ENCODE results near the gene ATF6. TPM values are rescaled to one million over a fixed set of nuclear protein-coding genes. Genes with fewer than 3 reads are reported as not detected.

ATF6 gene
- total and polyA plus RNA-seq, 12 donors = 2.6 to 20.9 (median 15.2) TPM

- DNase-seq = no peak
- H3K36me3 ChIP-seq = peaks cover 0 to 65% (median 12%) of the 10 kb centered on the region in 9 donors
- H3K27ac ChIP-seq = no peak overlapping the region
- peaks cover 0 to 26% (median 0%) of the 10 kb centered on the region in 9 donors for H3K4me1 ChIP-seq
- ATAC-seq = no peak
- H3K4me3 ChIP-seq = no peak overlapping the region
- H3K27me3 ChIP-seq = no peaks in the 10 kb centered on the region
- intact Hi-C loops (cut with DNase I) = no loop called here
- WGBS, 2 donors = 92 to 93% methylated on average over 2 of the region's 2 CpGs
- TF ChIP-seq CTCF (IDR thresholded peaks at IDR 0.05) = no peak
- no peaks in the 10 kb centered on the region for H3K9me3 ChIP-seq
Observed at GRCh38 chr1:161779393-161779792, 13.3 kb downstream of the ATF6 start.

- no peak for ATAC-seq
- Histone ChIP-seq H3K9me3 (no peaks in the 10 kb centered on the region), H3K36me3 (peaks cover 0 to 91% (median 18%) of the 10 kb centered on the region in 9 donors), H3K27ac (no peak overlapping the region), H3K4me1 (no peaks in the 10 kb centered on the region), H3K4me3 (no peak overlapping the region), H3K27me3 (no peaks in the 10 kb centered on the region)
- TF ChIP-seq CTCF (IDR thresholded peaks at IDR 0.05) = no peak
- intact Hi-C loops (cut with DNase I) = no loop called here
- DNase-seq = no peak
Observed at GRCh38 chr1:161781995-161782394, 15.9 kb downstream of the ATF6 start.

- no peak for TF ChIP-seq CTCF (IDR thresholded peaks at IDR 0.05)
- H3K27me3 ChIP-seq = no peaks in the 10 kb centered on the region
- DNase-seq = no peak
- no peak overlapping the region for H3K27ac ChIP-seq
- intact Hi-C loops (cut with DNase I) = no loop called here
- no peak overlapping the region for H3K4me3 ChIP-seq
- H3K4me1 ChIP-seq = no peaks in the 10 kb centered on the region
- H3K36me3 ChIP-seq = peaks cover 0 to 100% (median 18%) of the 10 kb centered on the region in 9 donors
- ATAC-seq = no peak
- no peaks in the 10 kb centered on the region for H3K9me3 ChIP-seq
- WGBS, 2 donors = 97 to 98% methylated on average over 4 of the region's 4 CpGs
Observed at GRCh38 chr1:161782886-161783285, 16.8 kb downstream of the ATF6 start.

GRCh38 chr1:161784968-161785367, 18.8 kb downstream of the ATF6 start:
- DNase-seq (peak in 1 of 2 donors; percentile 18), ATAC-seq (peak in 1 of 8 donors; percentile 50)
- Histone ChIP-seq H3K27ac (no peak overlapping the region), H3K9me3 (no peaks in the 10 kb centered on the region), H3K4me3 (no peak overlapping the region), H3K4me1 (no peaks in the 10 kb centered on the region), H3K36me3 (peaks cover 0 to 100% (median 11%) of the 10 kb centered on the region in 9 donors), H3K27me3 (no peaks in the 10 kb centered on the region)
- intact Hi-C loops (cut with DNase I) = no loop called here
- WGBS, 2 donors = 81 to 85% methylated on average over 1 of the region's 1 CpG
- TF ChIP-seq CTCF (IDR thresholded peaks at IDR 0.05) = no peak

Measured in heart right ventricle (tissue), 16 donors.